HL-60 (cell line): ENCODE measurements around the gene SF3A2.

ENCODE experiments used
- DNase-seq, 2 experiments: peaks; one replicate each; pipeline ENCODE4 v3.0.0-alpha.2; 2010 to 2020; ENCODE audit warnings: low read depth in 1 of 2, low spot score in 1 of 2
- H3K27ac ChIP-seq: fragments of 250-450 bp; sonication (Bioruptor Pico); replicated peaks from 2 replicates; pipeline ENCODE4 v1.5.1; 2020; ENCODE audit warnings: mild to moderate bottlenecking, moderate library complexity
- H3K27me3 ChIP-seq: fragments of 250-450 bp; sonication (Bioruptor Pico); 2 replicates; pipeline ENCODE4 v1.5.1; 2021; ENCODE audit warnings: mild to moderate bottlenecking, moderate library complexity; ENCODE audit not compliant: insufficient read depth, poor library complexity, severe bottlenecking
- H3K4me3 ChIP-seq: replicated peaks from 2 replicates; pipeline ENCODE4 v1.5.1; 2011; ENCODE audit warnings: mild to moderate bottlenecking, control low read depth, low read length; ENCODE audit not compliant: insufficient read depth
- CTCF ChIP-seq: IDR thresholded peaks from one replicate; pipeline ENCODE4 v1.5.1; 2011; ENCODE audit warnings: low read length, control low read depth, inconsistent platforms; ENCODE audit not compliant: insufficient read depth
- GABPA ChIP-seq: IDR thresholded peaks from 2 replicates; pipeline ENCODE4 v1.6.1; 2012; ENCODE audit warnings: low read depth
- POLR2AphosphoS5 ChIP-seq: IDR thresholded peaks from 2 replicates; pipeline ENCODE4 v1.6.1; 2012; ENCODE audit warnings: low read depth
- REST ChIP-seq: IDR thresholded peaks from 2 replicates; pipeline ENCODE4 v1.6.1; 2012; ENCODE audit warnings: low read depth; ENCODE audit not compliant: insufficient replicate concordance
- SPI1 ChIP-seq: IDR thresholded peaks from 2 replicates; pipeline ENCODE4 v1.6.1; 2012; ENCODE audit warnings: low read depth, mild to moderate bottlenecking, borderline replicate concordance

The SF3A2 gene

GRCh38 chr19:2207008-2207407, 29.6 kb upstream of the SF3A2 start:
- TF ChIP-seq GABPA, result no peak
- no peak for TF ChIP-seq SPI1

DNA sequence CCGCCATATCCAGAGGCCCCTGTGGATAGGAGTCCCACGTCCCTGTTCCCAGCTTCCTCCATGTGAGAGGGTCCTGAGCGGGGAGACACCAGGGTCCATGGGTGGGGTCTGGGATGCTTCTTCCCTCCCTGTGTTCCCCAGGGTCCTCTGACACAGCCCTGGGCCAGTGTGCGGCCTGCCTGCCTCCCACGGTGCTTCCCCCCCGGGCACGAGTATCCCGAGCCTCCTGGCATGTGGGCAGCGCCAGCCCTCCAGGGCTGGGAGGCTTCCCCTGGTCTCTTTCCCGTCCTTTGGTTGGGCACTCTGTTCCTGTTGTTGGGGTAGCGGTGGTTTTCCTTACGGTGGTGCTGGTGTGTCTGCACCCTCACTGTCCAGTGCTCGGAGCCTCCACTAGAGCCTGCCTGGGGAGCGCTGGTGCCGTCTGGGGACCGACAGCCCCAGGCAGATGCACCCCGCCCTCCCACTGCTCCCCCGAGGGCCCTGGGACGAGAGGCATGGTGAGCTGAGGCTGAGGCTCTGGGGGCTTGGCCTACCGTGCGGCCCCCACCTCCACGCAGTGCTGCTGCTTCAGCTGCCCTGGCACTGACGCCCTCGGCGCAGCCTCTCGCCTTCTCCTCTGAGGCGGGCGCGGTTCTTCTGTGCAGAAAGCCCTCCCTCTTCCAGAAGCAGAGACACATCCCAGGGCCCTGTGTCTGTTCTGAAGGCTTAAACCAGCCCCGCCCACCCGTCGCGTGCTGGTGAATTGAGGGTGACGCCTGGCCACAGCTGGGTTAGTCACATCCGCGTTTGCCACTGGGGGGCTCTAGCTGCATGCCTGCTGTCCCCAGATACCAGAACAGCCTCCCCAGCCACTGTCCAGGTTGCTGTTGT, 28.4 kb upstream of the SF3A2 start:
- DNase-seq, result no peak

More at GRCh38 chr19:2207008-2207407, 29.6 kb upstream of the SF3A2 start:
- no peak overlapping the region for H3K4me3 ChIP-seq
- no peak for DNase-seq
- H3K27me3 ChIP-seq, result no peaks in the 10 kb centered on the region
- no peak overlapping the region for H3K27ac ChIP-seq

GRCh38 chr19:2208975-2209374, 27.6 kb upstream of the SF3A2 start:
- Histone ChIP-seq H3K27ac (no peak overlapping the region), H3K4me3 (no peak overlapping the region), H3K27me3 (no peaks in the 10 kb centered on the region)
- DNase-seq, result no peak
- TF ChIP-seq REST, result no peak
- TF ChIP-seq POLR2AphosphoS5, result no peak
- TF ChIP-seq SPI1, result no peak
- no peak for TF ChIP-seq CTCF
- no peak for TF ChIP-seq GABPA

More for the DNA sequence above, 28.4 kb upstream of the SF3A2 start:
- Histone ChIP-seq H3K27ac (no peak overlapping the region), H3K27me3 (no peaks in the 10 kb centered on the region), H3K4me3 (no peak overlapping the region)
- TF ChIP-seq POLR2AphosphoS5 (no peak), REST (no peak), SPI1 (no peak), GABPA (no peak), CTCF (no peak)

DNA sequence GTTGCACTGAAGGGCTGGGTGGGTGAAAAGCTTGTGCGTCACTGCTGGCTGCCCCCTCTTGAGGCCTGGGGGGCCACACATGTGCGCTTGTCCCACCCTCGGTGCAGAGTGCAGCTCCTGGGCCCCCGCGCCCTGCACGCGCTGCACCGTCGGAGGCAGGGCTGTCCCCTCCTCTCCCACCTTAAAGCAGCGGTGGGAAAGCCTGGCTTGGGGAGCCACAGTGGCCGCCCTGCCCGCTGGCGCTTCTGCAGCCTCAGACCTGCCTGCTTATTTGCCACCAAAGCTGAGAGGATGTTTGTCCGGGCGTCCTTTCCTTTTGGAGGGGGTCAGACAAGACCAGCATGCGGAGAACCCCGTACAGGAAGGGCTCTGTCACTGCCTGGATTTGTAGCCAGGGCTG, 27.2 kb upstream of the SF3A2 start:
- no peak for DNase-seq
- no peak overlapping the region for H3K27ac ChIP-seq
- TF ChIP-seq POLR2AphosphoS5, result no peak
- no peak for TF ChIP-seq GABPA
- no peak for TF ChIP-seq CTCF
- no peak for TF ChIP-seq SPI1
- no peak for TF ChIP-seq REST
- H3K27me3 ChIP-seq, result no peaks in the 10 kb centered on the region
- no peak overlapping the region for H3K4me3 ChIP-seq
